Measurements from ENCODE around the gene CST3.
"Not testable (repeated sequence)": the region's sequence is repeated elsewhere in the genome, so short reads cannot be mapped to it uniquely, and the experiment has no call there.

Gene CST3

GRCh38 chr20:23625236-23625964 lies 12.4 kb downstream of the CST3 start:
- H3K27ac ChIP-seq = peak overlapping the region; percentile 70
- ChIA-PET POLR2A (ENCODE audit: low non-redundant PET) (interaction anchor here (0.8 kb wide), 1 partner anchor 207 kb away, joined by 3 read pairs; no protein-coding TSS in a partner anchor), CTCF (interaction anchor here (0.6 kb wide), 1 partner anchor 182 kb away, joined by 3 read pairs; no protein-coding TSS in a partner anchor)
- no peak for TF ChIP-seq CTCF (conservative IDR thresholded peaks at IDR 0.05; ENCODE audit: low read depth)
- peak; percentile 41 for DNase-seq (ENCODE audit: low spot score)

- DNase-seq (ENCODE audit: low spot score) = no peak
- TF ChIP-seq CTCF (conservative IDR thresholded peaks at IDR 0.05; ENCODE audit: low read depth) = no peak
- ChIA-PET POLR2A (ENCODE audit: low non-redundant PET) (no interaction called here), CTCF (no interaction called here)
- H3K27ac ChIP-seq = no peak overlapping the region
Measured at GRCh38 chr20:23624324-23624691, 13.4 kb downstream of the CST3 start.

GRCh38 chr20:23623666-23624323 lies 14.0 kb downstream of the CST3 start:
- no peak for TF ChIP-seq CTCF (conservative IDR thresholded peaks at IDR 0.05; ENCODE audit: low read depth)
- no peak for DNase-seq (ENCODE audit: low spot score)
- POLR2A ChIA-PET (ENCODE audit: low non-redundant PET) = no interaction called here
- CTCF ChIA-PET = no interaction called here
- no peak overlapping the region for H3K27ac ChIP-seq

GRCh38 chr20:23622839-23623343 lies 14.9 kb downstream of the CST3 start:
- H3K27ac ChIP-seq = peak overlapping the region; percentile 94
- POLR2A ChIA-PET (ENCODE audit: low non-redundant PET) = no interaction called here
- TF ChIP-seq CTCF (conservative IDR thresholded peaks at IDR 0.05; ENCODE audit: low read depth) = no peak
- DNase-seq (ENCODE audit: low spot score) = peak; percentile 96
- CTCF ChIA-PET = interaction anchor here (0.7 kb wide), 1 partner anchor 676 kb away, joined by 3 read pairs; no protein-coding TSS in a partner anchor

- H3K27ac ChIP-seq = peak overlapping the region; percentile 94
- DNase-seq (ENCODE audit: low spot score); POLR2A ChIA-PET (ENCODE audit: low non-redundant PET): not testable (repeated sequence)
- CTCF ChIA-PET = interaction anchor here (0.7 kb wide), 1 partner anchor 675 kb away, joined by 3 read pairs; no protein-coding TSS in a partner anchor
Measured at GRCh38 chr20:23622401-23622800, 15.4 kb downstream of the CST3 start.

GRCh38 chr20:23620670-23621386 lies 16.9 kb downstream of the CST3 start:
- H3K27ac ChIP-seq = peak overlapping the region; percentile 17
- DNase-seq (ENCODE audit: low spot score); POLR2A ChIA-PET (ENCODE audit: low non-redundant PET): not testable (repeated sequence)
- CTCF ChIA-PET = interaction anchor here (0.6 kb wide), 1 partner anchor 11 kb away, joined by 3 read pairs; no protein-coding TSS in a partner anchor

- DNase-seq (ENCODE audit: low spot score) = no peak
- POLR2A ChIA-PET (ENCODE audit: low non-redundant PET) = no interaction called here
- no peak for TF ChIP-seq CTCF (conservative IDR thresholded peaks at IDR 0.05; ENCODE audit: low read depth)
- CTCF ChIA-PET = no interaction called here
- H3K27ac ChIP-seq = no peak overlapping the region
Measured at GRCh38 chr20:23614163-23614562, 23.6 kb downstream of the CST3 start.
